ENCODE data around the gene SCYL2. TPM values are rescaled to one million over a fixed set of nuclear protein-coding genes. Genes with fewer than 3 reads are reported as not detected.

The SCYL2 gene, protein sequence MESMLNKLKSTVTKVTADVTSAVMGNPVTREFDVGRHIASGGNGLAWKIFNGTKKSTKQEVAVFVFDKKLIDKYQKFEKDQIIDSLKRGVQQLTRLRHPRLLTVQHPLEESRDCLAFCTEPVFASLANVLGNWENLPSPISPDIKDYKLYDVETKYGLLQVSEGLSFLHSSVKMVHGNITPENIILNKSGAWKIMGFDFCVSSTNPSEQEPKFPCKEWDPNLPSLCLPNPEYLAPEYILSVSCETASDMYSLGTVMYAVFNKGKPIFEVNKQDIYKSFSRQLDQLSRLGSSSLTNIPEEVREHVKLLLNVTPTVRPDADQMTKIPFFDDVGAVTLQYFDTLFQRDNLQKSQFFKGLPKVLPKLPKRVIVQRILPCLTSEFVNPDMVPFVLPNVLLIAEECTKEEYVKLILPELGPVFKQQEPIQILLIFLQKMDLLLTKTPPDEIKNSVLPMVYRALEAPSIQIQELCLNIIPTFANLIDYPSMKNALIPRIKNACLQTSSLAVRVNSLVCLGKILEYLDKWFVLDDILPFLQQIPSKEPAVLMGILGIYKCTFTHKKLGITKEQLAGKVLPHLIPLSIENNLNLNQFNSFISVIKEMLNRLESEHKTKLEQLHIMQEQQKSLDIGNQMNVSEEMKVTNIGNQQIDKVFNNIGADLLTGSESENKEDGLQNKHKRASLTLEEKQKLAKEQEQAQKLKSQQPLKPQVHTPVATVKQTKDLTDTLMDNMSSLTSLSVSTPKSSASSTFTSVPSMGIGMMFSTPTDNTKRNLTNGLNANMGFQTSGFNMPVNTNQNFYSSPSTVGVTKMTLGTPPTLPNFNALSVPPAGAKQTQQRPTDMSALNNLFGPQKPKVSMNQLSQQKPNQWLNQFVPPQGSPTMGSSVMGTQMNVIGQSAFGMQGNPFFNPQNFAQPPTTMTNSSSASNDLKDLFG
- 39.3 and 40.0 TPM in 2 replicates for total RNA-seq

DNA sequence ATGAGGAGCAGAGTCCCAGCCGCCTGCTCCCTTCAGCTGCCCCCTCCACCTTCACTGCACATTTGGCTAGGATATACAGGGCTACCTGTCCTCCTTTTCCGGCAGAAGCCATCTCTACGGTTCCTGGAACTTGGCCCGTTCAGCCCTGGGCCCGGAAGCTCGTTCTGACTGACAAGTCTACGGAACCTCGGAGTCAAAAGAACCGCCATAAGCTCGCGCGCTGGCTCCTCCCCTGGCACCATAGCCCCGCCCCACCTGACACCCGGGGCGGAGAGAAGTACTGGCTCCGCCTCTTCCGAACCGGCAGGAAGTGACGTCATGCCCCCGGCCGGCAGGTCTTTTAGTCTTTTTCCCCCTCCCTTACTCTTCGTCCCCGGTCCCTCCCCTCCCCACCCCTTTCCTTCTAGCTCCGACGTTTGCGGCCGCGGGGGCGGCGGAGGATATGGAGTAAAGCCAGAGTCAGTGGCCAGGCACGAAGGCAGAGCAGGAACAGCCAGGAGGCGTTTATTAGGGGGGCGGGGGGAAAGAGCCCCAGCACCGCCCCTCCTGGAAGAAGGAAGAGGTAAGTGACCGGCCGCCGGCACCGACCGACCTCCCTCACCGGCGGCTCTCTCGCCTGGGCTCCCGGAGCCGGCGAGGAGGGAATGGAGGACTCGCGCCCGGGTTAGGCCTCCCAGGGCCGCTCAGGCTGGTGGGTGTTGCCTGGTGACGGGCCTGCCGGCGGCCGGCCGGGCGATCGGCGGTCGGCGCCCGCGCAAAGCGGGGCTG lies at the start of gene SCYL2, which contains the start of gene DEPDC4:
TSS of gene SCYL2 (plus strand) at position 343 of the 768 bp plus-strand sequence. CDS start 15,794 bp downstream, outside the sequence.
TSS of gene DEPDC4 (minus strand) at position 245 of the 768 bp plus-strand sequence. CDS start at position 242, 3 bp downstream.

DNA sequence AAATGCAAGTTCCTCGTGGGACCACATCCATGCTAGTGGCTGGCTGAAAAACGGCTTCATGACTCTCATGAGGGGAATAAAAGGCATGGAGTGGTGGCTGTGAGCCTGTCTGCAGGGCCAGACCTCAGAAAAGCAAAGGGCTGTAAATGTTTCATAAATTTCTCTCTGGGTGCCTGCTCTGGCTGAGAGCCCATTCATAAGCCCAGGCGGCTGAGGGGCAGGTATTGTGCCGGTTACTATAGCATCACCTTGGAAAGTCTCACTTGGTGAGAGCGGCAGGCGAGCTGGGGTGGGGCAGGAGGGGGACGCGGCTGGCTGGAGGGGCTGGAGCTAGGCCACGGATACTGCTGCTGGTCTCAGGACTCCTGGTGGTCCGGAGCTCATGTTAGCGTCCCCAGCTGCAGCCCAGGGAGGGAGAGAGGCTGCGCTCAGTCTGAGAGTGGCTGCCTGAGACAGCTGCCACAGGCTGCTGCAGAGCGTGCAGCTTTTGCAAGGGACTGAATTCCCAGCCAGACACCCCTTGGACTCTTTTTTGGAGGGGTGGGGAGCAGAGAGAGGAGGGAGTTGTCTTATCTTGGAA lies 89.8 kb downstream of the SCYL2 start, which contains the start of gene SLC17A8:
TSS of gene SLC17A8 (plus strand) at position 431 of the 580 bp plus-strand sequence. CDS start 318 bp downstream, outside the sequence.

Other genes with a start within 250 kb of the SCYL2 start
- gene BLTP3B, start 124.3 kb upstream of the SCYL2 start, total RNA-seq: 36.2 and 45.7 TPM in 2 replicates
- gene ACTR6, start 66.4 kb upstream of the SCYL2 start, total RNA-seq: 16.3 and 19.2 TPM in 2 replicates
- gene DEPDC4, start 98 bp upstream of the SCYL2 start, total RNA-seq: 1.7 and 3.4 TPM in 2 replicates
- not detected in 2 replicates for gene SLC17A8, start 89.9 kb downstream of the SCYL2 start, total RNA-seq
- gene NR1H4, start 206.7 kb downstream of the SCYL2 start, total RNA-seq: 0.19 TPM in 1 of 2 replicates, not detected in the other